ENCODE data around the gene TMEM9.

The TMEM9 gene

DNA sequence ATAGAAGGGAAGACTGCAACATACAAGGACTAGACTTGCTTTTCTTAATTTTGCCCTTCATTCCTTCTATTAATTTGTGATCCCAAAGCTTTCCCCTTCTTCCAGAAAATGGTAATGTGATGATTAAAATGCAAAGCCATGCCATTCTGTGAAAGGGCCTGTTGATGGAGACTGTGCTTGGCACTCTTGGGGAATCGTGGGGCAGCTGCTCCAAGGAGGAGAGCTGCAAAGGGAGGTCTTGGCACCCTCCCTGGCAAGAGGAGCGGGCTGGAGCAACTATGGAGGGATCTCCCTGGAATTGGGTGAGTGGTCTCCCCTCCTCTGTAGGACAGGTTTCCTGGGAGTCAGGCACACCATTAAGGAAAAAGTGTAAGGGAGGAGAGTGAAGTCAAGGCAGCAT is 58.7 kb downstream of the TMEM9 start:
- TF ChIP-seq POU2F2 (IDR thresholded peaks at IDR 0.05; ENCODE audit: low read depth, low read length): no peak
- TF ChIP-seq POLR2AphosphoS5 (IDR thresholded peaks at IDR 0.05; ENCODE audit: low read depth, low read length): no peak
- TF ChIP-seq SPI1 (IDR thresholded peaks at IDR 0.05; ENCODE audit: low read depth, low read length): no peak
- no peak for TF ChIP-seq PAX5 (IDR thresholded peaks at IDR 0.05; ENCODE audit: insufficient read depth, low read length, severe bottlenecking)
- no peak for TF ChIP-seq TAF1 (IDR thresholded peaks at IDR 0.05; ENCODE audit: low read depth, low read length)
- TF ChIP-seq POLR2A (IDR thresholded peaks at IDR 0.05; ENCODE audit: low read depth, low read length): no peak
- FAIRE-seq (no peak), DNase-seq (ENCODE audit: insufficient read length, low spot score) (no peak)

DNA sequence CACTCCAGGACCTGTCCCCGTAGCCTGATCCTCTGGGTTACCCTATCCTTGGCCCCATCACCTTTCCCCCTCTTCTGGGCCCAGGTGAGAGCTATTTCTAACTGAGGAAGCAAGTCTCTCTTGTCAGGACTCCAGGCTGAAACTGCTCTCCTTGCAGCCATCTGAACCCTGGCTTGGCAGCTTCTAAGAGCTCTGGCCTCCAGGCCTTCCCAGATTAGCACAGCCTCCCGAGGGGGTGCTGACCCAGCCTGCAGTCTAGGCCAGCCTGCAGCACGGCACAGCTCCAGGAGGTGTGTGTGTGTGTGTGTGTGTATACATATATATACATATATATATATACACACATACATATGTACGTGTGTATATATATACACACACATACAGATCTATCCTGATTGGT is 59.4 kb downstream of the TMEM9 start:
- no peak for FAIRE-seq
- DNase-seq (ENCODE audit: insufficient read length, low spot score): no peak
- TF ChIP-seq POLR2AphosphoS5 (IDR thresholded peaks at IDR 0.05; ENCODE audit: low read depth, low read length) (no peak), TAF1 (IDR thresholded peaks at IDR 0.05; ENCODE audit: low read depth, low read length) (no peak), SPI1 (IDR thresholded peaks at IDR 0.05; ENCODE audit: low read depth, low read length) (no peak), POU2F2 (IDR thresholded peaks at IDR 0.05; ENCODE audit: low read depth, low read length) (no peak), PAX5 (IDR thresholded peaks at IDR 0.05; ENCODE audit: insufficient read depth, low read length, severe bottlenecking) (no peak), POLR2A (IDR thresholded peaks at IDR 0.05; ENCODE audit: low read depth, low read length) (no peak)

DNA sequence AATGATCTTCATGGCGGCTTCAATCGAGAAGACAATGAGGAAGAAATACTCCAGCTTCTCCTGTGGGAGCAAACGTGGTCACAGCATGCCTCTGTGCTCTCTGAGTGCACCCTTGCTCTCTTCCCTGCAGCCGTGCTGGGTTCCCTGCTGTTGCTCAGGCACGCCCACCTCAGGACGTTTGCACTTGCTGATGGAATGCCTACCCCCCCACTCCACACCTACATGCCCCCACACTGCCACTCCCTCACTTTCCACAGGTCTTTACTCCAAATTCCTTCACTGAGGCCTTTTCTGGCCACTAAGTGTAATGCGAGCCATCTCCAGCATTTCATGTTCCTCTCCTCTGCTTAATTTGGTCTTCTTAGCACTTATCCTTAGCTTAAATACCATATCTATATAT is 60.3 kb downstream of the TMEM9 start:
- FAIRE-seq (no peak), DNase-seq (ENCODE audit: insufficient read length, low spot score) (no peak)
- TF ChIP-seq POLR2A (IDR thresholded peaks at IDR 0.05; ENCODE audit: low read depth, low read length): no peak
- no peak for TF ChIP-seq SPI1 (IDR thresholded peaks at IDR 0.05; ENCODE audit: low read depth, low read length)
- no peak for TF ChIP-seq PAX5 (IDR thresholded peaks at IDR 0.05; ENCODE audit: insufficient read depth, low read length, severe bottlenecking)
- no peak for TF ChIP-seq POLR2AphosphoS5 (IDR thresholded peaks at IDR 0.05; ENCODE audit: low read depth, low read length)

GRCh38 chr1:201093561-201093960 is 60.7 kb downstream of the TMEM9 start:
- DNase-seq (ENCODE audit: insufficient read length, low spot score) (no peak), FAIRE-seq (no peak)
- no peak for TF ChIP-seq PAX5 (IDR thresholded peaks at IDR 0.05; ENCODE audit: insufficient read depth, low read length, severe bottlenecking)

DNA sequence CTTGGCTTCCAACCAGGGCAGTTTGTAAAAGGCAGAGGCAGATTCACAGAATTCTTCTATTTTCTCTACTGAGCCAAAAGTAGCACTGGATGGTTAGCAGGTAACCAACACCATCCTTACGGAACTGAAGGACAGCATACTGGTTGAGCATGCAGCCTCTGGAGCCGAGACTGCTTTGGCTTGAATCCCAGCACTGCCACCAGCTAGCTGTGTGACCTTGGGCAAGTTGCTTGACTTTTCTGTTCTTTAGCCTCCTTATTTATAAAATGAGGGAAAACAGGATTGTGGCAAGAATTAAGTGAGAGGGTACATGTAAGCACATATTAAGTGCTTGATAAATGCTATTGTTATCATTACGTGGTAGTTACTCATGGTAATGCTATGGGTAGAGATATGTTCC is 61.5 kb downstream of the TMEM9 start:
- DNase-seq (ENCODE audit: insufficient read length, low spot score) (no peak), FAIRE-seq (no peak)
- TF ChIP-seq PAX5 (IDR thresholded peaks at IDR 0.05; ENCODE audit: insufficient read depth, low read length, severe bottlenecking) (no peak), POLR2A (IDR thresholded peaks at IDR 0.05; ENCODE audit: low read depth, low read length) (no peak), POU2F2 (IDR thresholded peaks at IDR 0.05; ENCODE audit: low read depth, low read length) (no peak), SPI1 (IDR thresholded peaks at IDR 0.05; ENCODE audit: low read depth, low read length) (no peak), POLR2AphosphoS5 (IDR thresholded peaks at IDR 0.05; ENCODE audit: low read depth, low read length) (no peak), TAF1 (IDR thresholded peaks at IDR 0.05; ENCODE audit: low read depth, low read length) (no peak)

- no peak for FAIRE-seq
- TF ChIP-seq SPI1 (IDR thresholded peaks at IDR 0.05; ENCODE audit: low read depth, low read length): no peak
- TF ChIP-seq PAX5 (IDR thresholded peaks at IDR 0.05; ENCODE audit: insufficient read depth, low read length, severe bottlenecking): no peak
- no peak for TF ChIP-seq POU2F2 (IDR thresholded peaks at IDR 0.05; ENCODE audit: low read depth, low read length)
- no peak for TF ChIP-seq POLR2AphosphoS5 (IDR thresholded peaks at IDR 0.05; ENCODE audit: low read depth, low read length)
- TF ChIP-seq TAF1 (IDR thresholded peaks at IDR 0.05; ENCODE audit: low read depth, low read length): no peak
- TF ChIP-seq POLR2A (IDR thresholded peaks at IDR 0.05; ENCODE audit: low read depth, low read length): no peak
- no peak for DNase-seq (ENCODE audit: insufficient read length, low spot score)
These were observed 63.0 kb downstream of the TMEM9 start for GRCh38 chr1:201091256-201091655.

GRCh38 chr1:201090541-201090940 is 63.7 kb downstream of the TMEM9 start:
- DNase-seq (ENCODE audit: insufficient read length, low spot score) (no peak), FAIRE-seq (no peak)
- TF ChIP-seq POU2F2 (IDR thresholded peaks at IDR 0.05; ENCODE audit: low read depth, low read length) (no peak), POLR2AphosphoS5 (IDR thresholded peaks at IDR 0.05; ENCODE audit: low read depth, low read length) (no peak), POLR2A (IDR thresholded peaks at IDR 0.05; ENCODE audit: low read depth, low read length) (no peak), TAF1 (IDR thresholded peaks at IDR 0.05; ENCODE audit: low read depth, low read length) (no peak), PAX5 (IDR thresholded peaks at IDR 0.05; ENCODE audit: insufficient read depth, low read length, severe bottlenecking) (no peak), SPI1 (IDR thresholded peaks at IDR 0.05; ENCODE audit: low read depth, low read length) (no peak)

- TF ChIP-seq PAX5 (IDR thresholded peaks at IDR 0.05; ENCODE audit: insufficient read depth, low read length, severe bottlenecking) (no peak), POU2F2 (IDR thresholded peaks at IDR 0.05; ENCODE audit: low read depth, low read length) (no peak), POLR2AphosphoS5 (IDR thresholded peaks at IDR 0.05; ENCODE audit: low read depth, low read length) (no peak), SPI1 (IDR thresholded peaks at IDR 0.05; ENCODE audit: low read depth, low read length) (no peak), POLR2A (IDR thresholded peaks at IDR 0.05; ENCODE audit: low read depth, low read length) (no peak), TAF1 (IDR thresholded peaks at IDR 0.05; ENCODE audit: low read depth, low read length) (no peak)
- no peak for FAIRE-seq
- no peak for DNase-seq (ENCODE audit: insufficient read length, low spot score)
These were observed 64.7 kb downstream of the TMEM9 start for GRCh38 chr1:201089596-201089995.

DNA sequence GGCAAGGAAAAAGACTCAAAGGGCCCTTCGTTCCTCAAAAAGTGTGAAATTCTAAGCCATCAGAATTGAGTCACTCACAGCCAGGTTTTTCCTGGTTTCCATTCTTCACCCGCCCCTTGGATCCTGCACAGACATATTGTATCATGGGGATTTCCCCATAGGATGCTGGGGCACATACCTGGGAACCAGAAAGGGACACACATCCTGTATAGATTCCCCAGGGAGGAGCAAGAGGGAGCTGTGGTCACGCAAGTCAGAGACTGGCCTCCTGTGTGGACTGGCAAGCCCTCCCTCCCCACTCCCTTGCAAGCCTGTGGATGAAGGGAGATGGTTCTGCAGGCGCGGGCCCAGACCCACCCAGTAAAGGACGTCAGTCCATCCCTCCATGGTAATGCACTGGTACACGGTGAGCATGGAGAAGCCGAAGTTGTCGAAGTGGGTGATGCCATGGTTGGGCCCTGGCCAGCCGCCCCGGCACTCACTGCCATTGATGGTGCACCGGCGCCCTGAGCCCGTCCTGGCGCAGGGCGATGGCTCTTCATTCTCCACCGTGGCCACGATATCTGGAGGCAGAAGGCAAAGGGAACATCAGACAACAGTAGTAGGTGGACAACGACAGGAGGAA is 65.3 kb downstream of the TMEM9 start:
- FAIRE-seq (no peak), DNase-seq (ENCODE audit: insufficient read length, low spot score) (no peak)
- TF ChIP-seq TAF1 (IDR thresholded peaks at IDR 0.05; ENCODE audit: low read depth, low read length): no peak
- no peak for TF ChIP-seq POLR2AphosphoS5 (IDR thresholded peaks at IDR 0.05; ENCODE audit: low read depth, low read length)
- no peak for TF ChIP-seq POLR2A (IDR thresholded peaks at IDR 0.05; ENCODE audit: low read depth, low read length)
- no peak for TF ChIP-seq POU2F2 (IDR thresholded peaks at IDR 0.05; ENCODE audit: low read depth, low read length)
- no peak for TF ChIP-seq SPI1 (IDR thresholded peaks at IDR 0.05; ENCODE audit: low read depth, low read length)
- TF ChIP-seq PAX5 (IDR thresholded peaks at IDR 0.05; ENCODE audit: insufficient read depth, low read length, severe bottlenecking): no peak

DNA sequence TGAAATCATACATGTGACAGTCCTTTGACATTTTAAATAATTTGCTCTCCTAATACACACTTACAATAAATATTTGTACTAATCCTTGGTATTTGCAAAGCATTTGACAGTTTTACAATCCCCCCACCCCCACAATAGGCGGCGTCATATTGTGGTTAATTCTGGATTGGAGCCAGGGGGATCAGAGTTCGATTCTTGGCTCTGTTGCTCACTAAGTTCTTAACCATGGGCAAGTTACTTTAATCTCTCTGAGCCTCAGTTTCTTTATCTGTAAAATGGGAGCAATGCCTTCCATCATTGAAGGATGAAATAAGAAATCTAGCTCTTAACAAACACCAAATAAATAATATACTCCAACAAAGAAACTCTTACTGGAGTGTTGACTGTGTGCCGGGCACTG is 65.9 kb downstream of the TMEM9 start:
- FAIRE-seq (no peak), DNase-seq (ENCODE audit: insufficient read length, low spot score) (no peak)

More for the DNA sequence above, 65.9 kb downstream of the TMEM9 start:
- TF ChIP-seq TAF1 (IDR thresholded peaks at IDR 0.05; ENCODE audit: low read depth, low read length) (no peak), POU2F2 (IDR thresholded peaks at IDR 0.05; ENCODE audit: low read depth, low read length) (no peak), SPI1 (IDR thresholded peaks at IDR 0.05; ENCODE audit: low read depth, low read length) (no peak), POLR2A (IDR thresholded peaks at IDR 0.05; ENCODE audit: low read depth, low read length) (no peak), POLR2AphosphoS5 (IDR thresholded peaks at IDR 0.05; ENCODE audit: low read depth, low read length) (no peak), PAX5 (IDR thresholded peaks at IDR 0.05; ENCODE audit: insufficient read depth, low read length, severe bottlenecking) (no peak)
